Loucy (cell line): ENCODE results near the gene ITLN1.

Experiments
- H2AFZ ChIP-seq: fragments of 200-600 bp; sonication (generic); 2 replicates; pipeline ENCODE4 v1.6.0; 2016; ENCODE audit warnings: antibody characterized with exemption, mild to moderate bottlenecking, low read length, moderate library complexity
- H3F3A ChIP-seq: fragments of 200-600 bp; 2 replicates; pipeline ENCODE4 v1.6.0; 2016; ENCODE audit warnings: antibody characterized with exemption, low read depth, mild to moderate bottlenecking
- H3K27me3 ChIP-seq: fragments of 200-600 bp; sonication (generic); 2 replicates; pipeline ENCODE4 v1.6.1; 2014; ENCODE audit warnings: low read length, mild to moderate bottlenecking; ENCODE audit not compliant: insufficient read depth, poor library complexity, severe bottlenecking
- H3K36me3 ChIP-seq: fragments of 200-600 bp; sonication (generic); 2 replicates; pipeline ENCODE4 v1.6.1; 2016; ENCODE audit warnings: low read length; ENCODE audit not compliant: insufficient read depth
- H3K4me1 ChIP-seq: fragments of 200-600 bp; sonication (generic); 2 replicates; pipeline ENCODE4 v1.5.1; 2014; ENCODE audit warnings: low read length, mild to moderate bottlenecking; ENCODE audit not compliant: insufficient read depth, poor library complexity, severe bottlenecking
- H3K4me2 ChIP-seq: fragments of 200-600 bp; sonication (generic); 2 replicates; pipeline ENCODE4 v1.6.0; 2014; ENCODE audit warnings: antibody characterized with exemption, low read length, low read depth, mild to moderate bottlenecking; ENCODE audit not compliant: poor library complexity, severe bottlenecking
- H3K4me3 ChIP-seq: fragments of 200-600 bp; sonication (generic); 2 replicates; pipeline ENCODE4 v1.5.1; 2014; ENCODE audit warnings: low read length, mild to moderate bottlenecking, mixed read lengths; ENCODE audit not compliant: poor library complexity, severe bottlenecking
- H3K79me2 ChIP-seq: fragments of 200-600 bp; sonication (generic); 2 replicates; pipeline ENCODE4 v1.6.1; 2014; ENCODE audit warnings: low read length; ENCODE audit not compliant: insufficient read depth
- H3K9ac ChIP-seq: fragments of 200-600 bp; sonication (generic); 2 replicates; pipeline ENCODE4 v1.6.0; 2014; ENCODE audit warnings: mild to moderate bottlenecking, low read depth, low read length, moderate library complexity; ENCODE audit not compliant: poor library complexity, severe bottlenecking
- H3K9me2 ChIP-seq: fragments of 200-600 bp; sonication (generic); replicated peaks from 2 replicates; pipeline ENCODE4 v1.6.1; 2016; ENCODE audit warnings: low read depth, low read length, mixed read lengths
- H3K9me3 ChIP-seq: fragments of 200-600 bp; sonication (generic); 2 replicates; pipeline ENCODE4 v1.6.1; 2014; ENCODE audit warnings: mild to moderate bottlenecking, antibody characterized with exemption, low read length, low read depth; ENCODE audit not compliant: insufficient read depth
- H4K20me1 ChIP-seq: fragments of 200-600 bp; sonication (generic); 2 replicates; pipeline ENCODE4 v1.6.0; 2014; ENCODE audit warnings: antibody characterized with exemption, low read length, mild to moderate bottlenecking; ENCODE audit not compliant: insufficient read depth, poor library complexity, severe bottlenecking
- CTCF ChIP-seq: fragments of 200-600 bp; sonication (generic); conservative IDR thresholded peaks from 2 replicates; pipeline ENCODE4 v1.5.1; 2014; ENCODE audit warnings: mild to moderate bottlenecking, antibody characterized with exemption, low read length
- EZH2phosphoT487 ChIP-seq: fragments of 200-600 bp; IDR thresholded peaks from 2 replicates; pipeline ENCODE4 v1.6.1; 2018; ENCODE audit warnings: antibody characterized with exemption, mild to moderate bottlenecking, moderate library complexity, borderline replicate concordance

Gene ITLN1

DNA sequence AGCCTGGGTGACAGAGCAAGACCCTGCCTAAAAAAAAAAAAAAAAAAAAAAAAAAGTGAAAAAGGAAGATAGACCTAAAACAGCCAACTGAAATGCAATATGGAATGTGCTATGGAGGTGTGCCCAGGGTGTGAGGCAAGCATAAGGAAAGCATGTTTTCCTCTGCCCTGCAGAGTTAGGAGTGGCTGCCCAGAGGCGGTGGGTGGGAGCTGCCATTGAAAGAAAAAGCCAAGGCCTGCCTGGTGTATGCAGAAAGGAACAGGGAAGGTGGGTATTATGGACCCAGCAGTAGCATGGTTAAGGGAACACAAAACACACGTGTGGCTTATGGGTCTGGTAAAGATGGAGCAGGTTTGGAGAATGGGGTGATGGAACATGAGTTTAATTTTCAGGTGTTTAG is 31.2 kb downstream of the ITLN1 start:
- Histone ChIP-seq H3K4me2 (peak overlapping the region; percentile 96), H3F3A (peaks cover 13% of the 10 kb centered on the region; the same call in 1 of the 2 replicates), H3K27me3 (no peaks in the 10 kb centered on the region), H3K36me3 (peaks cover 6% of the 10 kb centered on the region; the same call in 1 of the 2 replicates), H3K79me2 (peaks cover 95% of the 10 kb centered on the region), H3K9ac (peak overlapping the region; percentile 86), H3K4me1 (peaks cover 71% of the 10 kb centered on the region), H3K4me3 (peak overlapping the region; percentile 29), H4K20me1 (peaks cover 5% of the 10 kb centered on the region), H3K9me3 (0 out of 2 replicates have a peak, but pooled peaks cover 3% of the 10 kb centered on the region), H2AFZ (no peak overlapping the region), H3K9me2 (no peaks in the 10 kb centered on the region)
- no peak for TF ChIP-seq EZH2phosphoT487
- no peak for TF ChIP-seq CTCF

DNA sequence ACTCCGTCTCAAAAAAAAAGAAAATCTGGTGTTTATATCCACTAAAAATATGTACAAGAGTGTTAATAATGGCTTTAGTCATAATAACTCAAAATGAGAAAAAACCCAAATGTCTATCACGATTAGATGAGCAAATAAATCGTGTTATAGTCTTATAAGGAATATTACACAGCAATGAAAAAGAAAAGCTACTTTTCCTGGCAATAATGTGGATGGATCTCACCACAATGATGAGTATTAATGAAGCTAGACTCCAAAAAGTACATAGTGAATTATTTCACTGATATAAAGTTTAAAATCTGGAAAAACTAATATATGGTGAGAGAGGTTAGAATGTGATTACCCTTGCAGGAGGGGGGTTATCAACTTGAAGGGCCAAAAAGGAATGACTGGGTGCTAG is 32.0 kb downstream of the ITLN1 start:
- TF ChIP-seq CTCF (no peak), EZH2phosphoT487 (no peak)
- Histone ChIP-seq H3K36me3 (peaks cover 10% of the 10 kb centered on the region; the same call in 1 of the 2 replicates), H3K9ac (peak overlapping the region; percentile 86), H3F3A (peaks cover 13% of the 10 kb centered on the region; the same call in 1 of the 2 replicates), H3K9me2 (no peaks in the 10 kb centered on the region), H3K4me3 (no peak overlapping the region), H3K79me2 (peaks cover 95% of the 10 kb centered on the region), H3K9me3 (0 out of 2 replicates have a peak, but pooled peaks cover 3% of the 10 kb centered on the region), H4K20me1 (peaks cover 9% of the 10 kb centered on the region), H3K4me2 (no peak overlapping the region), H2AFZ (no peak overlapping the region), H3K4me1 (peaks cover 71% of the 10 kb centered on the region), H3K27me3 (no peaks in the 10 kb centered on the region)

DNA sequence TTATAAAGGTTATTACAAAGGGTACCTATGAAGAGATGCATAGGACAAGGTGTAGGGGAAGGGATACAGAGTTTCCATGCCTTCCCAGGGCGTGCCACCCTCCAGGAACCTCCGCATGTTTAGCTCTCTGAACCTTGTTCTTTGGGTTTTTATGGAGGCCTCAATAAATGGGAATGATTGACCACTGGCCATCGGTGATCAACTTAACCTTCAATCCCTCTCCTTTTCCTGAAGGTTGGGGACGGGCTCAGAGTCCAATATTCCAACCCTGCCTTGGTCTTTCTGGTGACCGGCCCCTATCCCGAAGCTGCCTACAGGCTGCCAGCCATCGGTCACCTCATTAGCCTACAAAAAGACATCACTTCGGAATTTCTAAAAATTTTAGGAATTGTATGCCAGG is 34.0 kb downstream of the ITLN1 start:
- H2AFZ ChIP-seq = no peak overlapping the region
- no peak for TF ChIP-seq EZH2phosphoT487
- no peak for TF ChIP-seq CTCF
- peaks cover 9% of the 10 kb centered on the region for H4K20me1 ChIP-seq
- H3K9me2 ChIP-seq = no peaks in the 10 kb centered on the region
- H3K4me1 ChIP-seq = peaks cover 64% of the 10 kb centered on the region
- H3K27me3 ChIP-seq = no peaks in the 10 kb centered on the region
- peak overlapping the region; percentile 41 for H3K4me2 ChIP-seq
- no peak overlapping the region for H3K9ac ChIP-seq
- H3K79me2 ChIP-seq = peaks cover 94% of the 10 kb centered on the region
- 0 out of 2 replicates have a peak, but pooled peaks cover 3% of the 10 kb centered on the region for H3K9me3 ChIP-seq
- peaks cover 14% of the 10 kb centered on the region; the same call in 1 of the 2 replicates for H3F3A ChIP-seq
- peak overlapping the region; percentile 45 for H3K4me3 ChIP-seq
- H3K36me3 ChIP-seq = peaks cover 10% of the 10 kb centered on the region; the same call in 1 of the 2 replicates
